Prostate gland (tissue), 2 donors: ENCODE data around the gene MYO7B.

Source experiments
- POLR2A ChIP-seq: fragments of 450-650 bp; IDR thresholded peaks from one replicate; pipeline ENCODE4 v1.6.1; 2016; ENCODE audit warnings: antibody characterized with exemption, mild to moderate bottlenecking
- POLR2AphosphoS5 ChIP-seq: sonication (generic); formaldehyde crosslinking; IDR thresholded peaks from one replicate; pipeline ENCODE4 v1.6.1; 2017; ENCODE audit warnings: antibody characterized with exemption
- TF ChIP-seq, protein P1 (sequence below), 4 experiments: fragments of 200-600 bp in 2 of 4; fragments of 450-650 bp in 2 of 4; sonication (generic) in 2 of 4; IDR thresholded peaks; 1 replicate in 3 of 4; 2 replicates in 1 of 4; pipeline ENCODE4 v1.5.1; 2016 to 2019; ENCODE audit warnings: antibody characterized with exemption in 4 of 4, mild to moderate bottlenecking in 2 of 4, moderate library complexity in 2 of 4

GRCh38 chr2:127578411-127578810 lies 42.9 kb downstream of the MYO7B start:
- TF ChIP-seq, protein P1, sequence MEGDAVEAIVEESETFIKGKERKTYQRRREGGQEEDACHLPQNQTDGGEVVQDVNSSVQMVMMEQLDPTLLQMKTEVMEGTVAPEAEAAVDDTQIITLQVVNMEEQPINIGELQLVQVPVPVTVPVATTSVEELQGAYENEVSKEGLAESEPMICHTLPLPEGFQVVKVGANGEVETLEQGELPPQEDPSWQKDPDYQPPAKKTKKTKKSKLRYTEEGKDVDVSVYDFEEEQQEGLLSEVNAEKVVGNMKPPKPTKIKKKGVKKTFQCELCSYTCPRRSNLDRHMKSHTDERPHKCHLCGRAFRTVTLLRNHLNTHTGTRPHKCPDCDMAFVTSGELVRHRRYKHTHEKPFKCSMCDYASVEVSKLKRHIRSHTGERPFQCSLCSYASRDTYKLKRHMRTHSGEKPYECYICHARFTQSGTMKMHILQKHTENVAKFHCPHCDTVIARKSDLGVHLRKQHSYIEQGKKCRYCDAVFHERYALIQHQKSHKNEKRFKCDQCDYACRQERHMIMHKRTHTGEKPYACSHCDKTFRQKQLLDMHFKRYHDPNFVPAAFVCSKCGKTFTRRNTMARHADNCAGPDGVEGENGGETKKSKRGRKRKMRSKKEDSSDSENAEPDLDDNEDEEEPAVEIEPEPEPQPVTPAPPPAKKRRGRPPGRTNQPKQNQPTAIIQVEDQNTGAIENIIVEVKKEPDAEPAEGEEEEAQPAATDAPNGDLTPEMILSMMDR (IDR thresholded peaks at IDR 0.05), result no peak
- TF ChIP-seq POLR2AphosphoS5, result no peak
- no peak for TF ChIP-seq POLR2A
